Muscle layer of duodenum (tissue), 2 donors: ENCODE results near the gene CLK2.

Source experiments
- H3K27ac ChIP-seq: one replicate; pipeline ENCODE4 v1.7.0; 2013; ENCODE audit warnings: mild to moderate bottlenecking, low read length
- H3K27me3 ChIP-seq: one replicate; pipeline ENCODE4 v1.7.0; 2013; ENCODE audit warnings: low read depth, mild to moderate bottlenecking, control low read depth, low read length
- H3K36me3 ChIP-seq, 2 donors: one replicate each; pipeline ENCODE4 v1.7.0; 2013; ENCODE audit warnings: low read length in 2 of 2, control low read depth in 1 of 2, mild to moderate bottlenecking in 1 of 2; ENCODE audit not compliant: insufficient read depth in 2 of 2, control insufficient read depth in 1 of 2
- H3K4me1 ChIP-seq, 2 donors: one replicate each; pipeline ENCODE4 v1.7.0; 2013; ENCODE audit warnings: low read length in 2 of 2, mild to moderate bottlenecking in 2 of 2, control low read depth in 1 of 2, moderate library complexity in 1 of 2; ENCODE audit not compliant: insufficient read depth in 2 of 2, control insufficient read depth in 1 of 2
- H3K4me3 ChIP-seq, 2 donors: one replicate each; pipeline ENCODE4 v1.7.0; 2013; ENCODE audit warnings: low read length in 2 of 2, low read depth in 1 of 2, mild to moderate bottlenecking in 1 of 2
- H3K9me3 ChIP-seq, 2 donors: one replicate each; pipeline ENCODE4 v1.7.0; 2013; ENCODE audit warnings: low read length in 2 of 2, control low read depth in 1 of 2, mild to moderate bottlenecking in 1 of 2; ENCODE audit not compliant: control insufficient read depth in 1 of 2
- donor health status: healthy.

The CLK2 gene

GRCh38 chr1:155261493-155261851, 11.8 kb downstream of the CLK2 start:
- H3K27me3 ChIP-seq: no peaks in the 10 kb centered on the region
- peaks cover 42 to 55% of the 10 kb centered on the region in 2 donors for H3K36me3 ChIP-seq
- H3K9me3 ChIP-seq: no peaks in the 10 kb centered on the region
- H3K4me3 ChIP-seq: peak overlapping the region; percentile 93 to 96
- H3K27ac ChIP-seq: peak overlapping the region; percentile 83
- peaks cover 11 to 16% of the 10 kb centered on the region in 2 donors for H3K4me1 ChIP-seq

- H3K36me3 ChIP-seq: peaks cover 32 to 44% of the 10 kb centered on the region in 2 donors
- no peak overlapping the region for H3K27ac ChIP-seq
- H3K4me1 ChIP-seq: peaks cover 16 to 26% of the 10 kb centered on the region in 2 donors
- no peak overlapping the region for H3K4me3 ChIP-seq
- H3K9me3 ChIP-seq: no peaks in the 10 kb centered on the region
- H3K27me3 ChIP-seq: no peaks in the 10 kb centered on the region
These were observed 13.0 kb downstream of the CLK2 start for GRCh38 chr1:155260276-155260675.

DNA sequence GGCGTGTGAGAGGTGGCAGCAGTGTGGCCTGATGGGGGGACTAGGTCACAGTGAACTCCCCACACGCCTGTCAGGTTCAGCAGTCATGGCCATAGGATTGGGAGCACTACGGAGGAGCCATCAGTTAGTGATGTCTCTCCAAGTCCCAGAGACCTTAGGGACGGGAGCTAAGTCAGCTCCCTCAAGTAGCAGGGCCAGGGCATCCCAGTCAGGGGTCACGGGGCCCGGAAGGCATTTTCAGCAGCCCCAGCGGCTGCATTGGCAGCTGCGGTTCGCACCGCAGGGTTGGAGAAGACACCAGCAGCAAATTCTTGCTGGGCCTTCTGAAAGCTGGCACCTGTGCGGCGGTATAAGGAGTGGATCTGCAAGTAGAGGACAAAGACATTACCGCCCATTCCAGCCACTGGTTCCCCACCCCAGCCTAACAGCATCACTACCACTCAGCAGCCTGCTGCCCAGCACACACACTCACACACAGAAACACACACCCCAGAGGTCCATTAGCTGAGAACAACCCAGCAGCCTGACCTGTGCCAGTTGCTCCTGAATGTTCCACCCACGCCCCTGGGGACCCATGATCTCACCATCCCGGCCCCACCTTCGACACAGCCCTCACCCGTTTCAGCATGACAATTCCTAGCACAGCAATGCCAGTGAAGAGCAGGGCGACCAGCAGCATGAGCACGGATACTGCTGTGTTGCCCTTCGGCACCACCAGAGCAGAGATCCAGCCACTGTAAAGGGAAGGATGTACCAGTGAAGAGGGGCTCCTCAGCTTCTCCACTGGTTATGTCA, 17.0 kb downstream of the CLK2 start:
- Histone ChIP-seq H3K4me1 (peaks cover 20 to 38% of the 10 kb centered on the region in 2 donors), H3K9me3 (no peaks in the 10 kb centered on the region), H3K27ac (peak overlapping the region; percentile 90), H3K36me3 (peaks cover 7 to 21% of the 10 kb centered on the region in 2 donors), H3K4me3 (peak overlapping the region; percentile 63 to 81), H3K27me3 (no peaks in the 10 kb centered on the region)

GRCh38 chr1:155255243-155256007, 17.9 kb downstream of the CLK2 start, which contains the start of gene ENTREP3:
Gene ENTREP3 (minus strand): TSS chr1:155255483. CDS start chr1:155254877, 606 bp downstream.
- Histone ChIP-seq H3K27me3 (no peaks in the 10 kb centered on the region), H3K36me3 (peaks cover 7 to 19% of the 10 kb centered on the region in 2 donors), H3K9me3 (no peaks in the 10 kb centered on the region), H3K27ac (peak within 1 kb of the TSS; percentile 90), H3K4me1 (peaks cover 21 to 40% of the 10 kb centered on the region in 2 donors), H3K4me3 (peak within 1 kb of the TSS; percentile 63 to 81)

- Histone ChIP-seq H3K9me3 (no peaks in the 10 kb centered on the region), H3K27me3 (no peaks in the 10 kb centered on the region), H3K36me3 (peaks cover 7 to 16% of the 10 kb centered on the region in 2 donors), H3K27ac (peak overlapping the region; percentile 90), H3K4me3 (peak overlapping the region; percentile 63 to 81), H3K4me1 (peaks cover 21 to 44% of the 10 kb centered on the region in 2 donors)
These were observed 18.5 kb downstream of the CLK2 start for GRCh38 chr1:155254714-155255242.

GRCh38 chr1:155254228-155254713, 19.0 kb downstream of the CLK2 start:
- no peaks in the 10 kb centered on the region for H3K27me3 ChIP-seq
- H3K9me3 ChIP-seq: no peaks in the 10 kb centered on the region
- no peak overlapping the region for H3K27ac ChIP-seq
- peak overlapping the region; percentile 63 to 81 for H3K4me3 ChIP-seq
- H3K36me3 ChIP-seq: peaks cover 7 to 16% of the 10 kb centered on the region in 2 donors
- H3K4me1 ChIP-seq: peaks cover 21 to 44% of the 10 kb centered on the region in 2 donors

- Histone ChIP-seq H3K4me1 (peaks cover 21 to 44% of the 10 kb centered on the region in 2 donors), H3K4me3 (peak overlapping the region; percentile 63 to 81), H3K36me3 (peaks cover 7 to 15% of the 10 kb centered on the region in 2 donors), H3K27me3 (no peaks in the 10 kb centered on the region), H3K9me3 (no peaks in the 10 kb centered on the region), H3K27ac (no peak overlapping the region)
These were observed 19.5 kb downstream of the CLK2 start for GRCh38 chr1:155253797-155254196.

DNA sequence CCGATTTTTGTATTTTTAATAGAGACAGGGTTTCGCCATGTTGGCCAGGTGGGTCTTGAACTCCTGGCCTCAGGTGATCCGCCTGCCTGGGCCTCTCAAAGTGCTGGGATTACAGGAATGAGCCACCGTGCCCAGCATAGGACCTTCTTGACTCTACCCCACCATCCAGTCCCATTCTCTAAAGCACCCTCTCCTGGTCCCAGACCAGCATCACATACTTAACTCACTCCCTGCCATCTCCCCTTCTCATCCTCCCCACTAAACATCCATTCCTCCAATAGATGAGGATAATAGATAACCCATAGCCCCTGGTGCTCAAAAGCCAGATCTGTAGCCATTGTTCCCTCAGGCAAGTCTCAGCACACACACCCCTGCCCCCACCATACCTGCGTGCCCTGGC, 20.1 kb downstream of the CLK2 start:
- Histone ChIP-seq H3K36me3 (peaks cover 7 to 15% of the 10 kb centered on the region in 2 donors), H3K27ac (no peak overlapping the region), H3K4me1 (peaks cover 21 to 44% of the 10 kb centered on the region in 2 donors), H3K9me3 (no peaks in the 10 kb centered on the region), H3K4me3 (no peak overlapping the region), H3K27me3 (no peaks in the 10 kb centered on the region)

DNA sequence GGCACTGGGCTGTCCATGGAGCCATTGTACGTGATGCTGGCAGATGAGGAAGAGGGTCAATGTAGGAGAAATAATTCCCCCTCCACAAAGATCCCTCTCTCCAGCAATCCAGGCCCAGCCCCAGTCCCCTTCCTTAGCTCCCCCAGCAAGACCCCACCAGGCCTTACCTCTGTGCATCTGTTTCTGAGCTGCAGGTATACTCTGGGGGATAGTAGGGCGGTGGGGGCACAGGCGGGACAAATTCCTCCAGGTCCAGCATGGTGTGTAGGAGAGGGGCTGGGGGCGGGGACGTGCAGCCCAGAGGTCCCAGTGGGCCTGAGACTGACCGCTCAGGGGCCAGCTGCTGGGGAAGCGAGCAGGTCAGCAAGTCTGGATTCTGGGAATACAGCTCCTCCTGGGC, 21.7 kb downstream of the CLK2 start:
- Histone ChIP-seq H3K9me3 (no peaks in the 10 kb centered on the region), H3K36me3 (peaks cover 3 to 16% of the 10 kb centered on the region in 2 donors), H3K27ac (no peak overlapping the region), H3K27me3 (no peaks in the 10 kb centered on the region), H3K4me1 (peaks cover 21 to 40% of the 10 kb centered on the region in 2 donors), H3K4me3 (no peak overlapping the region)

DNA sequence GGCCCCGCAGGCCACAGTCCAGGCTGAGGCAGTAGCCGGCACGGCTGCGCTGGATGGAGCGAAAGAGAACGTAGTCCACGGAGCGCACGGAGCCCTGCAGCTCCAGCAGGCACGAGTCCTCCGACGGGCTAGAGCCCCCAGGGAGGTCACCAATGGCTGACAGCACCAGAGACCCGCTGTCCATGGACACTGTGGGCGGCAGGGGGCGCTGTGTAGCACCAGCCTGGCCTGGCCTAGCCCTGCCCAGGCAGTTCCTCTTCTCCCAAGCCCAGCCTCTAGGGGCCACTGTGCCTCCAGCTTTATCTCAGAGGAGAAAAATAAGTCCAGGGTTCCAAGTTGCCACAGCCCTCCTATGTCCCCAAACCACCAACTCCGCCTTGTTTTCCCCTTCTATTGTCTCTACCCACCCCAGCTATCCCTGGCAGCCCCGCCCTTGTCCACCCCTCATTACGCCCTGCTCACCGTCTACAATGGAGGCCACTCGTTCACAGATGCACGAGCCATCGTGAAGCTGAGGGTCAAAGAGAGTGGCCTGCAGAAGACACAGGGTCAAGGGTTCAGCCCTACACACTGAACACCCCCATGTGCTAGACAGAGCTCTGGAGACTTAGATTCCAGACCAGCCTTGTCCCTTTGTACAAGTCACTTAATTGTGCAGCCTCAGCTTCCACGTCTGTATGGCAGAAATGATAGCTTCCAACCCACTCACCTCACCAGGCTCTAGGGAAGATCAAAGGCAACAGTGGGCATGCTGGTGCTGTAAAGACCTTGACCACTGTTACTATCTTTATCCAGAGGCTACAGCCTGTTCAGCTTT, 22.5 kb downstream of the CLK2 start:
- Histone ChIP-seq H3K36me3 (peaks cover 3 to 16% of the 10 kb centered on the region in 2 donors), H3K4me1 (peaks cover 17 to 33% of the 10 kb centered on the region in 2 donors), H3K9me3 (no peaks in the 10 kb centered on the region), H3K27me3 (no peaks in the 10 kb centered on the region), H3K27ac (no peak overlapping the region), H3K4me3 (peak overlapping the region; percentile 11 to 49)
